H9 (cell line): ENCODE measurements around the gene SIGLEC10. TPM values are rescaled to one million over a fixed set of nuclear protein-coding genes. Genes with fewer than 3 reads are reported as not detected.

Experiments used
- DNase-seq: peaks from one replicate; pipeline ENCODE4 v3.0.0-alpha.2; 2017
- H2AFZ ChIP-seq: one replicate; pipeline ENCODE4 v1.6.1; 2013; ENCODE audit warnings: mild to moderate bottlenecking, low read length, control low read depth, moderate library complexity
- H2AK5ac ChIP-seq: 2 replicates; pipeline ENCODE4 v1.6.1; 2013; ENCODE audit warnings: low read length, control low read depth, mixed read lengths; ENCODE audit not compliant: insufficient read length
- H2BK120ac ChIP-seq: one replicate; pipeline ENCODE4 v1.6.1; 2013; ENCODE audit warnings: low read depth, mild to moderate bottlenecking, low read length, control low read depth, inconsistent platforms; ENCODE audit not compliant: poor library complexity, severe bottlenecking
- H2BK12ac ChIP-seq: 2 replicates; pipeline ENCODE4 v1.6.1; 2013; ENCODE audit warnings: low read length, control low read depth, mixed read lengths, low read depth; ENCODE audit not compliant: insufficient read length
- H2BK15ac ChIP-seq: 2 replicates; pipeline ENCODE4 v1.6.1; 2013; ENCODE audit warnings: low read depth, low read length, control low read depth
- H2BK20ac ChIP-seq: one replicate; pipeline ENCODE4 v1.6.1; 2013; ENCODE audit warnings: low read depth, mild to moderate bottlenecking, low read length, control low read depth, inconsistent platforms; ENCODE audit not compliant: poor library complexity, severe bottlenecking
- H2BK5ac ChIP-seq: 2 replicates; pipeline ENCODE4 v1.6.1; 2013; ENCODE audit warnings: low read length, control low read depth, mixed read lengths; ENCODE audit not compliant: insufficient read length
- H3K14ac ChIP-seq: 2 replicates; pipeline ENCODE4 v1.6.1; 2013; ENCODE audit warnings: low read length, control low read depth; ENCODE audit not compliant: insufficient read depth
- H3K18ac ChIP-seq: 2 replicates; pipeline ENCODE4 v1.6.1; 2013; ENCODE audit warnings: low read depth, mild to moderate bottlenecking, mixed read lengths, low read length, control low read depth; ENCODE audit not compliant: insufficient read length
- H3K23ac ChIP-seq: 2 replicates; pipeline ENCODE4 v1.6.1; 2013; ENCODE audit warnings: low read length, control low read depth, mixed read lengths, low read depth; ENCODE audit not compliant: insufficient read length
- H3K23me2 ChIP-seq: 2 replicates; pipeline ENCODE4 v1.6.1; 2013; ENCODE audit warnings: low read depth, mild to moderate bottlenecking, mixed read lengths, low read length, control low read depth; ENCODE audit not compliant: insufficient read length, poor library complexity, severe bottlenecking
- H3K27ac ChIP-seq: 2 replicates; pipeline ENCODE4 v1.5.1; 2013; ENCODE audit warnings: low read length, control low read depth, mixed read lengths, low read depth; ENCODE audit not compliant: insufficient read length
- H3K27me3 ChIP-seq: 2 replicates; pipeline ENCODE4 v1.6.1; 2013; ENCODE audit warnings: low read length, control low read depth, inconsistent platforms; ENCODE audit not compliant: insufficient read depth
- H3K4ac ChIP-seq: 2 replicates; pipeline ENCODE4 v1.6.1; 2013; ENCODE audit warnings: low read depth, mild to moderate bottlenecking, control low read depth, inconsistent platforms, low read length, moderate library complexity
- H3K4me1 ChIP-seq: 2 replicates; pipeline ENCODE4 v1.6.1; 2013; ENCODE audit warnings: low read length, control low read depth, inconsistent platforms; ENCODE audit not compliant: insufficient read depth
- H3K4me2 ChIP-seq: 2 replicates; pipeline ENCODE4 v1.6.1; 2013; ENCODE audit warnings: low read length, control low read depth, mixed read lengths; ENCODE audit not compliant: insufficient read length, insufficient read depth
- H3K56ac ChIP-seq: 2 replicates; pipeline ENCODE4 v1.6.1; 2013; ENCODE audit warnings: low read depth, mild to moderate bottlenecking, mixed read lengths, low read length, control low read depth; ENCODE audit not compliant: insufficient read length
- H3K79me1 ChIP-seq: 2 replicates; pipeline ENCODE4 v1.6.1; 2013; ENCODE audit warnings: low read depth, mild to moderate bottlenecking, moderate library complexity, low read length, control low read depth, inconsistent platforms; ENCODE audit not compliant: insufficient read depth, poor library complexity, severe bottlenecking
- H3K79me2 ChIP-seq: 2 replicates; pipeline ENCODE4 v1.6.1; 2013; ENCODE audit warnings: low read length, control low read depth, inconsistent platforms; ENCODE audit not compliant: insufficient read depth
- H3K9ac ChIP-seq: 2 replicates; pipeline ENCODE4 v1.6.1; 2013; ENCODE audit warnings: low read length, control low read depth, mixed read lengths; ENCODE audit not compliant: insufficient read length; ENCODE audit errors: extremely low read depth
- H3K9me3 ChIP-seq: one replicate; pipeline ENCODE4 v1.6.1; 2013; ENCODE audit warnings: low read depth, low read length, inconsistent platforms; ENCODE audit not compliant: control insufficient read depth
- H3T11ph ChIP-seq: one replicate; pipeline ENCODE4 v1.6.1; 2013; ENCODE audit warnings: mild to moderate bottlenecking, low read length, control low read depth, inconsistent platforms
- H4K20me1 ChIP-seq: one replicate; pipeline ENCODE4 v1.6.1; 2013; ENCODE audit not compliant: control insufficient read depth, insufficient read length, insufficient read depth
- H4K5ac ChIP-seq: 2 replicates; pipeline ENCODE4 v1.6.1; 2013; ENCODE audit warnings: low read depth, mild to moderate bottlenecking, mixed read lengths, low read length, control low read depth; ENCODE audit not compliant: insufficient read length
- H4K8ac ChIP-seq: replicated peaks from 2 replicates; pipeline ENCODE4 v1.6.1; 2013; ENCODE audit warnings: low read length, control low read depth, mixed read lengths, low read depth; ENCODE audit not compliant: insufficient read length
- H4K91ac ChIP-seq: 2 replicates; pipeline ENCODE4 v1.6.1; 2013; ENCODE audit warnings: low read depth, mild to moderate bottlenecking, moderate library complexity, mixed read lengths, low read length, control low read depth; ENCODE audit not compliant: insufficient read length
- H3K27ac Mint-ChIP-seq, 3 experiments: 2 replicates in 2 of 3; 3 replicates in 1 of 3; pipeline ENCODE4 v1.8.0; 2020 to 2021; ENCODE audit warnings: mixed read lengths in 3 of 3, mild to moderate bottlenecking in 1 of 3, moderate library complexity in 1 of 3
- H3K27me3 Mint-ChIP-seq: 2 replicates; pipeline ENCODE4 v1.8.0; 2021; ENCODE audit warnings: low read depth, mild to moderate bottlenecking, moderate library complexity, mixed read lengths
- H3K36me3 Mint-ChIP-seq, 3 experiments: 2 replicates in 2 of 3; 3 replicates in 1 of 3; pipeline ENCODE4 v1.8.0; 2020 to 2021; ENCODE audit warnings: low read depth in 3 of 3, mixed read lengths in 3 of 3; ENCODE audit not compliant: insufficient read depth in 1 of 3
- H3K4me1 Mint-ChIP-seq, 2 experiments: 2 replicates each; pipeline ENCODE4 v1.8.0; 2020; ENCODE audit warnings: mixed read lengths in 2 of 2
- H3K4me3 Mint-ChIP-seq, 2 experiments: 2 replicates in 1 of 2; 3 replicates in 1 of 2; pipeline ENCODE4 v1.8.0; 2020 to 2021; ENCODE audit warnings: mild to moderate bottlenecking in 2 of 2, mixed read lengths in 2 of 2, moderate library complexity in 1 of 2
- H3K9me3 Mint-ChIP-seq, 2 experiments: 2 replicates in 1 of 2; 3 replicates in 1 of 2; pipeline ENCODE4 v1.8.0; 2020; ENCODE audit warnings: mild to moderate bottlenecking in 2 of 2, mixed read lengths in 2 of 2, moderate library complexity in 1 of 2
- CTCF ChIP-seq: fragments of 200-600 bp; sonication (generic); conservative IDR thresholded peaks from 3 replicates; pipeline ENCODE4 v1.8.0; 2021; ENCODE audit warnings: antibody characterized with exemption, mild to moderate bottlenecking
- WGBS: extraction: QIAGEN DNeasy Blood & Tissue Kit; methylation state at CpG from one replicate; pipeline ENCODE4 v1.1.7; 2013; ENCODE audit warnings: missing lambda C conversion rate, low lambda C conversion rate, mixed read lengths; ENCODE audit not compliant: insufficient read length; ENCODE audit errors: extremely low coverage; 5-methylcytosine and 5-hydroxymethylcytosine counted together
- total RNA-seq: library from RNA; stranded (reverse); gene quantifications from 2 replicates; pipeline ENCODE4 v1.2.1, GENCODE V29; 2021

SIGLEC10 gene
- total RNA-seq, 1 experiment from 2014 or later: not detected

- no peak overlapping the region for H2BK20ac ChIP-seq
- WGBS: no CpG with 5 or more reads among the region's 11 CpGs
- no peak overlapping the region for H3K4ac ChIP-seq
- no peak overlapping the region for H3K4me3 Mint-ChIP-seq
- no peak overlapping the region for H3T11ph ChIP-seq
- H4K8ac ChIP-seq: no peak overlapping the region
- no peaks in the 10 kb centered on the region for H4K20me1 ChIP-seq
- TF ChIP-seq CTCF: no peak
- H2BK5ac ChIP-seq: no peak overlapping the region
- no peak overlapping the region for H2AFZ ChIP-seq
- H4K5ac ChIP-seq: no peak overlapping the region
- no peak overlapping the region for H2BK15ac ChIP-seq
- no peak overlapping the region; the same call in 1 of the 2 replicates for H3K14ac ChIP-seq
- H3K18ac ChIP-seq: no peak overlapping the region
- no peak overlapping the region for H3K27ac Mint-ChIP-seq
- H2BK120ac ChIP-seq: no peak overlapping the region
- DNase-seq: no peak
- no peaks in the 10 kb centered on the region for H3K79me2 ChIP-seq
- peaks cover 0 to 9% (median 0%) of the 10 kb centered on the region in 3 experiments; a peak in 1 of 7 replicates for H3K36me3 Mint-ChIP-seq
- no peak overlapping the region for H2BK12ac ChIP-seq
- no peaks in the 10 kb centered on the region for H3K4me1 ChIP-seq
- peaks cover 0 to 4% of the 10 kb centered on the region in 2 experiments; a peak in 2 of 4 replicates for H3K4me1 Mint-ChIP-seq
- no peak overlapping the region for H4K91ac ChIP-seq
- no peak overlapping the region for H3K4me2 ChIP-seq
- no peak overlapping the region for H3K9ac ChIP-seq
- no peak overlapping the region for H2AK5ac ChIP-seq
- H3K56ac ChIP-seq: no peak overlapping the region
- H3K9me3 ChIP-seq: no peaks in the 10 kb centered on the region
- H3K27me3 ChIP-seq: no peaks in the 10 kb centered on the region
- no peak overlapping the region for H3K23ac ChIP-seq
- no peaks in the 10 kb centered on the region for H3K79me1 ChIP-seq
- no peaks in the 10 kb centered on the region for H3K23me2 ChIP-seq
- peaks cover 24% of the 10 kb centered on the region for H3K27me3 Mint-ChIP-seq
- peaks cover 4 to 96% of the 10 kb centered on the region in 2 experiments; a peak in 4 of 5 replicates for H3K9me3 Mint-ChIP-seq
- H3K27ac ChIP-seq: no peak overlapping the region
Measured at GRCh38 chr19:51456541-51457290, 39.3 kb upstream of the SIGLEC10 start.
